Coronary artery (tissue), 2 donors: ENCODE results near the gene FUT3.
"Not testable (repeated sequence)": the region's sequence is repeated elsewhere in the genome, so short reads cannot be mapped to it uniquely, and the experiment has no call there.

Experiments used
- DNase-seq: peaks from one replicate; pipeline ENCODE4 v3.0.0-alpha.2; 2017; ENCODE audit warnings: low spot score
- H3K27ac ChIP-seq, 2 donors: fragments of 200-600 bp; sonication (generic); one replicate each; pipeline ENCODE4 v1.5.1; 2016 to 2019
- H3K4me3 ChIP-seq: fragments of 200-600 bp; sonication (generic); 2 replicates; pipeline ENCODE4 v1.5.1; 2016; ENCODE audit warnings: mild to moderate bottlenecking, moderate library complexity
- CTCF ChIP-seq: fragments of 200-600 bp; sonication (generic); IDR thresholded peaks from one replicate; pipeline ENCODE4 v1.5.1; 2019; ENCODE audit warnings: antibody characterized with exemption

The FUT3 gene

GRCh38 chr19:5880604-5881078 lies 29.4 kb upstream of the FUT3 start:
- H3K4me3 ChIP-seq = no peak overlapping the region
- DNase-seq = no peak
- TF ChIP-seq CTCF = no peak

GRCh38 chr19:5880196-5880595 lies 28.9 kb upstream of the FUT3 start:
- DNase-seq = no peak
- no peak for TF ChIP-seq CTCF
- Histone ChIP-seq H3K27ac (no peak overlapping the region), H3K4me3 (no peak overlapping the region)

More at GRCh38 chr19:5880604-5881078, 29.4 kb upstream of the FUT3 start:
- no peak overlapping the region for H3K27ac ChIP-seq

- DNase-seq = no peak
- H3K4me3 ChIP-seq = no peak overlapping the region
- no peak for TF ChIP-seq CTCF
- H3K27ac ChIP-seq = no peak overlapping the region
Observed at GRCh38 chr19:5877882-5878281, 26.6 kb upstream of the FUT3 start.

- H3K4me3 ChIP-seq = no peak overlapping the region
- no peak for DNase-seq
- no peak overlapping the region for H3K27ac ChIP-seq
- no peak for TF ChIP-seq CTCF
Observed at GRCh38 chr19:5877427-5877826, 26.2 kb upstream of the FUT3 start.

GRCh38 chr19:5874496-5874895 lies 23.2 kb upstream of the FUT3 start:
- not testable (repeated sequence) for H3K4me3 ChIP-seq, H3K27ac ChIP-seq, DNase-seq

GRCh38 chr19:5873617-5874199 lies 22.5 kb upstream of the FUT3 start:
- H3K4me3 ChIP-seq = no peak overlapping the region
- TF ChIP-seq CTCF = no peak
- no peak overlapping the region for H3K27ac ChIP-seq
- no peak for DNase-seq

GRCh38 chr19:5870986-5871394 lies 19.7 kb upstream of the FUT3 start:
- no peak overlapping the region for H3K27ac ChIP-seq
- no peak for DNase-seq
- TF ChIP-seq CTCF = no peak
- H3K4me3 ChIP-seq = no peak overlapping the region
